CD8-positive, alpha-beta memory T cell (primary cell): Measurements from ENCODE around the gene SEMA3A. TPM values are rescaled to one million over a fixed set of nuclear protein-coding genes. Genes with fewer than 3 reads are reported as not detected.
"Not testable (repeated sequence)": the region's sequence is repeated elsewhere in the genome, so short reads cannot be mapped to it uniquely, and the experiment has no call there.

Experiments
- CTCF ChIA-PET: fragments of 350-600 bp; sonication (Branson Sonifier 250); formaldehyde crosslinking; loops from one replicate; lab custom pipeline; 2021; ENCODE audit warnings: antibody characterized with exemption; lab: Charles Lee
- POLR2A ChIA-PET: fragments of 350-600 bp; sonication (Branson Sonifier 250); formaldehyde crosslinking; loops from one replicate; lab custom pipeline; 2021; ENCODE audit warnings: antibody characterized with exemption; lab: Charles Lee
- DNase-seq, 5 donors: peaks; one replicate each; pipeline versions ENCODE4 v3.0.0 to v3.0.0-alpha.2; 2020 to 2022; ENCODE audit warnings: mixed read lengths in 1 of 5
- H3K27ac ChIP-seq: one replicate; pipeline ENCODE4 v1.7.0; 2013; ENCODE audit warnings: low read depth, mild to moderate bottlenecking, low read length, moderate library complexity
- H3K27me3 ChIP-seq: 2 replicates; pipeline ENCODE4 v1.7.0; 2013; ENCODE audit warnings: low read length, mild to moderate bottlenecking; ENCODE audit not compliant: insufficient read depth, poor library complexity, severe bottlenecking
- H3K36me3 ChIP-seq: 2 replicates; pipeline ENCODE4 v1.7.0; 2013; ENCODE audit warnings: mild to moderate bottlenecking, low read length, moderate library complexity; ENCODE audit not compliant: insufficient read depth
- H3K4me1 ChIP-seq: 2 replicates; pipeline ENCODE4 v1.7.0; 2013; ENCODE audit warnings: mild to moderate bottlenecking, low read length, moderate library complexity; ENCODE audit not compliant: insufficient read depth
- H3K4me3 ChIP-seq: 2 replicates; pipeline ENCODE4 v1.7.0; 2013; ENCODE audit warnings: mild to moderate bottlenecking, low read length
- H3K9me3 ChIP-seq: 2 replicates; pipeline ENCODE4 v1.7.0; 2013; ENCODE audit warnings: mild to moderate bottlenecking, low read length
- H3K27ac Mint-ChIP-seq, 8 donors: one replicate each; pipeline ENCODE4 v1.8.0; 2020 to 2021; ENCODE audit warnings: mixed read lengths in 8 of 8, mild to moderate bottlenecking in 6 of 8, inconsistent platforms in 3 of 8, moderate library complexity in 3 of 8
- H3K27me3 Mint-ChIP-seq, 2 donors: one replicate each; pipeline ENCODE4 v1.8.0; 2020 to 2021; ENCODE audit warnings: mixed read lengths in 2 of 2, mild to moderate bottlenecking in 1 of 2, moderate library complexity in 1 of 2
- H3K36me3 Mint-ChIP-seq, 3 donors: one replicate each; pipeline ENCODE4 v1.8.0; 2020 to 2021; ENCODE audit warnings: mixed read lengths in 3 of 3, inconsistent platforms in 1 of 3, mild to moderate bottlenecking in 1 of 3
- H3K4me1 Mint-ChIP-seq, 3 donors: one replicate each; pipeline ENCODE4 v1.8.0; 2020 to 2021; ENCODE audit warnings: mixed read lengths in 3 of 3, inconsistent platforms in 1 of 3, mild to moderate bottlenecking in 1 of 3
- H3K4me3 Mint-ChIP-seq, 7 donors: one replicate each; pipeline ENCODE4 v1.8.0; 2020 to 2021; ENCODE audit warnings: mixed read lengths in 7 of 7, mild to moderate bottlenecking in 6 of 7, moderate library complexity in 4 of 7, inconsistent platforms in 2 of 7
- H3K9me3 Mint-ChIP-seq, 5 donors: one replicate each; pipeline ENCODE4 v1.8.0; 2020 to 2022; ENCODE audit warnings: mixed read lengths in 5 of 5, mild to moderate bottlenecking in 3 of 5, moderate library complexity in 2 of 5, inconsistent platforms in 1 of 5
- polyA plus RNA-seq: library from polyadenylated mRNA; unstranded; fragments of 300-500 nt; fragmentation: Illumina TruSeq; gene quantifications from one replicate; pipeline ENCODE4 v1.2.3, GENCODE V29; 2021
- total RNA-seq, 2 experiments: library from RNA; stranded (reverse); gene quantifications; one replicate each; pipeline ENCODE4 v1.2.3, GENCODE V29; 2021

Gene SEMA3A
- total and polyA plus RNA-seq, 3 experiments from 2014 or later = not detected

- H3K27me3 Mint-ChIP-seq, H3K4me3 ChIP-seq, H3K27me3 ChIP-seq, H3K27ac Mint-ChIP-seq, POLR2A ChIA-PET, H3K9me3 Mint-ChIP-seq, H3K36me3 Mint-ChIP-seq, H3K36me3 ChIP-seq, H3K4me1 Mint-ChIP-seq, H3K4me1 ChIP-seq, H3K27ac ChIP-seq, DNase-seq, CTCF ChIA-PET, H3K9me3 ChIP-seq, H3K4me3 Mint-ChIP-seq: not testable (repeated sequence)
Measured at GRCh38 chr7:84062489-84062901, 132.1 kb downstream of the SEMA3A start.

DNA sequence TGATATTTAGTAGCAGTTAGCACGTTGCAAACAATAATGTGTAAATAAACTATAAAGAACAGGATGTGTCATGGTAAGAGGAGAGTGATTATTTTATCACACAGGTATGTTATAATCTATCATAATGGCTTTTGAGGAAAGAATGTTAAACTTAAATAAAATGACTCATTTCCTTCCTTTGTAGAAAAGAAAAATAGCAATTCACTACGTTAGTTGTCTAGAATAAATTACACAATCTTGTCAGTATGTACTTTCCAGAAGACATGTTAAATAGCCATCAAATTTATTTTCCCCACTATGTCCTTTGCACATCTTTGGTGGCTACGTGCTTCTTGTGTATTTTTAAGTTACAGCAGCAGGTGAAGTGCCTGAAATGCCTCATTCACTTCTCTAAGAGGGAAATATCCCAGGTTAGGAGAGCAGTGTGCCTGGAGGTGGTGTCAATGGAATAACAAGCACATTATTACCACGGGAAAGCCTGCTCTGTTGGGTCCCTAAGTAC, 133.8 kb downstream of the SEMA3A start:
- no peak for DNase-seq
- Histone ChIP-seq H3K4me3 (no peak overlapping the region), H3K9me3 (no peaks in the 10 kb centered on the region), H3K36me3 (no peaks in the 10 kb centered on the region), H3K27ac (no peak overlapping the region), H3K27me3 (no peaks in the 10 kb centered on the region), H3K4me1 (no peaks in the 10 kb centered on the region)
- H3K9me3 Mint-ChIP-seq = peaks cover 1 to 19% (median 6%) of the 10 kb centered on the region in 5 donors
- no peaks in the 10 kb centered on the region for H3K27me3 Mint-ChIP-seq
- ChIA-PET POLR2A (no interaction called here), CTCF (no interaction called here)
- no peaks in the 10 kb centered on the region for H3K36me3 Mint-ChIP-seq
- H3K27ac Mint-ChIP-seq = no peak overlapping the region
- H3K4me1 Mint-ChIP-seq = no peaks in the 10 kb centered on the region
- H3K4me3 Mint-ChIP-seq = no peak overlapping the region

DNA sequence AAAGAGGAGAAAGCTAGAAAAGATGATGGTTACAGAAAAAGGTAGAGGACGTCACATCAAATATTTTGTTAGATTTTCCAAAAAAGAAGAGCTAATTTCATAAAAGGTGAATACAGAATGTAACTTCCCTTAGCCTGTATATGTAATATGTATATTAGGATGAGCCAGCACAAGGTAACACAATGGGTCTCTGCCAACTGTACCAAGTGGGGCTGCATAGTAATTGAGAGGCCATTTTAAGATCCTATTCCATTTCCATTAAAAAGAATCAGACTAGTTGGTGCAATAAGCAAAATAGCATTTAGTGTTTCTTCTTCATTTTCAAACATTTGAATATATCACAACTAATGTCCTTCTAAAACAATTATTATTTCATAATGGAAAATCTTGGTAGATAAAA, 134.6 kb downstream of the SEMA3A start:
- Mint-ChIP-seq H3K36me3 (no peaks in the 10 kb centered on the region), H3K9me3 (peaks cover 3 to 23% (median 11%) of the 10 kb centered on the region in 5 donors), H3K27me3 (no peaks in the 10 kb centered on the region), H3K27ac (no peak overlapping the region), H3K4me3 (no peak overlapping the region), H3K4me1 (no peaks in the 10 kb centered on the region)
- Histone ChIP-seq H3K4me3 (no peak overlapping the region), H3K27ac (no peak overlapping the region), H3K9me3 (no peaks in the 10 kb centered on the region), H3K27me3 (no peaks in the 10 kb centered on the region), H3K36me3 (no peaks in the 10 kb centered on the region), H3K4me1 (no peaks in the 10 kb centered on the region)
- DNase-seq = no peak
- POLR2A ChIA-PET = no interaction called here
- CTCF ChIA-PET = no interaction called here

DNA sequence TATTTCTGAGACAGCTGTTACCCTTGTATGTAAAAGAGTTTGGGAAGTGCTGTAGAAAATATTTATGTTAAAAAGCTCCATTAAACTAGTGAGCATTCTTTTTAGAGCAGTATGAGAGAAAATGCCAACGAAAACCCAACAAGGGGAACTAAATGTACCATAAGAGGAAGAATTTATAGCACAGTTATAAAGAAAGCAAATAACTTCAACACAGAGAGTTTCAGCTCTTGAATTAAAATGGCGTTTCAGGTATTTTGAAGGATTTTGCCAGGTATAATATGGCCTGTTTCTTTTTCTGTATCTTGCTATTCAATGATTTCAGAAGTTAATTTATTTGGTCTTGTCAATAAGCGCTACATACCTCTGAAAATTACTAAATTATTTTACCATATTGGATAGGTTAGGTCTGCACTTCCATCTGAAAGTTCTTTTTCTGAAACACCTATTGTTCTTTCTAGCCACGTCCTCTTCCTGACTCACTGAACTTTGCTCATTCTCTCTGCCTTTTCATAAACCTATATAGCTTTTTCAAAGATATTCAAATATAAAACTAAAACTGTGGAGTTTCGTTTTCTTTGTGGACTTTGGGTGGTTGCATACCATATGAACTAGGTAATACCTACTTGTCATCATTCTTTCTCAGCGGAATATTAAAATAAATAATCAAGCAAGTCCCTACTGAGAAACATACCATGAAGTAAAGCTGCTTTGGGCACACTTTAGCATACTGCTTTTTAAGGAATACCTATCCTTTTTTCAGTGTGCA, 136.1 kb downstream of the SEMA3A start:
- Histone ChIP-seq H3K27me3 (no peaks in the 10 kb centered on the region), H3K36me3 (no peaks in the 10 kb centered on the region), H3K9me3 (no peaks in the 10 kb centered on the region), H3K4me3 (no peak overlapping the region), H3K4me1 (no peaks in the 10 kb centered on the region), H3K27ac (no peak overlapping the region)
- peaks cover 3 to 23% (median 11%) of the 10 kb centered on the region in 5 donors for H3K9me3 Mint-ChIP-seq
- H3K27me3 Mint-ChIP-seq = no peaks in the 10 kb centered on the region
- ChIA-PET CTCF (no interaction called here), POLR2A (no interaction called here)
- no peak for DNase-seq
- no peaks in the 10 kb centered on the region for H3K36me3 Mint-ChIP-seq
- H3K4me1 Mint-ChIP-seq = no peaks in the 10 kb centered on the region
- H3K4me3 Mint-ChIP-seq = no peak overlapping the region
- H3K27ac Mint-ChIP-seq = no peak overlapping the region

DNA sequence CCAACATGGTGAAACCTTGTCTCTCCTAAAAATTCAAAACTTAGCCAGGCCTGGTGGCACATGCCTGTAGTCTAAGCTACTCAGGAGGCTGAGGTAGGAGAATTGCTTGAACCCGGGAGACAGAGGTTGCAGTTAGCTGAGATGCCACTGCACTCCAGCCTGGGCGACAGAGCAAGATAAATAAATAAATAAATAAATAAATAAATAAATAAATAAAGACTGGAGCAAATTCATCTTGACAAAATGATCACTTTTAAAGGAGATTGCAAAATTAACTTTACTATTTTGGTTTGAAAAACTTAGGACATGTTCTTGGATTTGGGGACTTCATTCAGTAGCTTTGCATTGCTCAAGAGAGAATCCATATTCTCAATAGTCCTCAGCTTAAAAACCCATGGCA, 137.0 kb downstream of the SEMA3A start:
- H3K4me3 ChIP-seq = no peak overlapping the region
- no peaks in the 10 kb centered on the region for H3K9me3 ChIP-seq
- Mint-ChIP-seq H3K4me1 (no peaks in the 10 kb centered on the region), H3K27me3 (no peaks in the 10 kb centered on the region), H3K4me3 (no peak overlapping the region), H3K27ac (no peak overlapping the region), H3K36me3 (no peaks in the 10 kb centered on the region), H3K9me3 (peaks cover 3 to 23% (median 11%) of the 10 kb centered on the region in 5 donors)
- no peaks in the 10 kb centered on the region for H3K36me3 ChIP-seq
- POLR2A ChIA-PET = no interaction called here
- no peak overlapping the region for H3K27ac ChIP-seq
- DNase-seq = no peak
- no peaks in the 10 kb centered on the region for H3K27me3 ChIP-seq
- CTCF ChIA-PET = no interaction called here
- no peaks in the 10 kb centered on the region for H3K4me1 ChIP-seq

- POLR2A ChIA-PET = no interaction called here
- no peak overlapping the region for H3K4me3 ChIP-seq
- no peak overlapping the region for H3K27ac ChIP-seq
- Mint-ChIP-seq H3K27me3 (no peaks in the 10 kb centered on the region), H3K4me1 (no peaks in the 10 kb centered on the region), H3K9me3 (peaks cover 3 to 23% (median 9%) of the 10 kb centered on the region in 5 donors), H3K27ac (no peak overlapping the region), H3K4me3 (no peak overlapping the region), H3K36me3 (no peaks in the 10 kb centered on the region)
- DNase-seq = no peak
- no peaks in the 10 kb centered on the region for H3K27me3 ChIP-seq
- H3K9me3 ChIP-seq = no peaks in the 10 kb centered on the region
- no peaks in the 10 kb centered on the region for H3K36me3 ChIP-seq
- CTCF ChIA-PET = no interaction called here
- no peaks in the 10 kb centered on the region for H3K4me1 ChIP-seq
Measured at GRCh38 chr7:84055904-84056605, 138.5 kb downstream of the SEMA3A start.

GRCh38 chr7:84055199-84055598, 139.4 kb downstream of the SEMA3A start:
- H3K4me3 Mint-ChIP-seq, H3K27me3 ChIP-seq, H3K4me3 ChIP-seq, H3K4me1 ChIP-seq, CTCF ChIA-PET, POLR2A ChIA-PET, H3K27ac ChIP-seq, H3K4me1 Mint-ChIP-seq, H3K27ac Mint-ChIP-seq, H3K36me3 ChIP-seq, H3K27me3 Mint-ChIP-seq, DNase-seq, H3K9me3 ChIP-seq, H3K36me3 Mint-ChIP-seq: not testable (repeated sequence)
- peaks cover 0 to 23% (median 6%) of the 10 kb centered on the region in 5 donors for H3K9me3 Mint-ChIP-seq

DNA sequence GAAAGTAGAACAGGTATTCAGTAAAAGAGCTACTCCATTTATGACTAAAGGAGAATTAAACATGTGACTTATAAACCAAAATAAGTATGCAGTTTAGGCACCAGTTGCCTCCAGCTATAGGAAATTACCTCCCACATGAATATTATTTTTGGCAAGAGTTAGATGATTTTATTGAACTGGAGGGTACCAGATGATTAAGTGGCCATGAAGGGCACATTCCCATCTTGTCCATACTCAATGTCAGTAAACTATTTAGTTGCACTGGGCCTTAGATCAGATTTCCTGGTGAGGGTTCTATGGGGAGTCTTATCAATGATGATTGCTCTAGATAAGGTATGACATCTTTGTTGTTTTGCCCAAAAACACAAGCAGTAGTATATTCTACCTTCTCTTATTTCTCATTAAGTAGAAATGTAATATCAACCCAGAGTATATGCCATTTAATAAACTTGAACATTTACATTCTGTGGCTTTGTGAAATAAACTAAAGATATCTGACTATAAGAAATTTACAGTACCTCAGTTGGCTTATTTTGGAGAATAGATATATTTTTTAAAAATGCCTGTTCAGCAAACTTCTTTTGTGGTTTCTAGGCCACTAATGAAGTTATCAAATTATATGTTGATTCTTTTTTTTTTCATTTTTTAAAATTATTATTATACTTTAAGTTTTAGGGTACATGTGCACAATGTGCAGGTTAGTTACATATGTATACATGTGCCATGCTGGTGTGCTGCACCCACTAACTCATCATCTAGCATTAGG, 145.3 kb downstream of the SEMA3A start:
- ChIA-PET POLR2A (no interaction called here), CTCF (no interaction called here)
- H3K36me3 Mint-ChIP-seq = no peaks in the 10 kb centered on the region
- no peak overlapping the region for H3K4me3 Mint-ChIP-seq
- H3K27ac Mint-ChIP-seq = no peak overlapping the region
- peaks cover 0 to 11% (median 3%) of the 10 kb centered on the region in 5 donors for H3K9me3 Mint-ChIP-seq
- H3K4me3 ChIP-seq = no peak overlapping the region
- H3K9me3 ChIP-seq = no peaks in the 10 kb centered on the region
- H3K27me3 Mint-ChIP-seq = no peaks in the 10 kb centered on the region
- no peak overlapping the region for H3K27ac ChIP-seq
- H3K27me3 ChIP-seq = no peaks in the 10 kb centered on the region
- no peaks in the 10 kb centered on the region for H3K4me1 ChIP-seq
- DNase-seq = no peak
- H3K36me3 ChIP-seq = no peaks in the 10 kb centered on the region
- no peaks in the 10 kb centered on the region for H3K4me1 Mint-ChIP-seq
